ENCODE data around the gene SPHK2.

DNA sequence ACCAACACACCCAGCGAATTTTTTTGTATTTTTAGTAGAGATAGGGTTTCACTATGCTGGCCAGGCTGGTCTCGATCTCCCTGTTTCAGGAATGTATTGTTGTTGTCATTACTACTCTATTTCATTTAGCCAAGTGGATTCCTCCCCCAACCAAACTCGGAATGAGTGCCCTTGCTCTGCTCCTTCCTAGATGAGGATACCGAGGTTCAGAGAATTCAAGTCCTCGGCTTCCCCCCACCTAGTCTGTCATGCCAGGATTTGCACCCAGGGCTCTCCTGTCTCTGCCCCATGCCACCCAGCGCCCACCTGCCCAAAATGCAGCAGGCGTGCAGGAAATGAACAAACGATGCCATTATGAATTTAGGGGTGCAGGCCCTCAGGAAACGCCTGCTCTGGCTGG is 16.3 kb upstream of the SPHK2 start:
- no peak for TF ChIP-seq GATA2 (IDR thresholded peaks at IDR 0.05; ENCODE audit: low read depth, low read length)
- no peak for TF ChIP-seq GATA3 (IDR thresholded peaks at IDR 0.05; ENCODE audit: low read depth, low read length)
